H7 (cell line): ENCODE data around the gene PHOSPHO1. TPM values are rescaled to one million over a fixed set of nuclear protein-coding genes. Genes with fewer than 3 reads are reported as not detected.
"Not testable (repeated sequence)": the region's sequence is repeated elsewhere in the genome, so short reads cannot be mapped to it uniquely, and the experiment has no call there.

Experiments
- DNase-seq: peaks from one replicate; pipeline ENCODE4 v3.0.0; 2012
- H3K27me3 ChIP-seq: 2 replicates; pipeline ENCODE4 v1.6.0; 2011; ENCODE audit warnings: mild to moderate bottlenecking, low read length; ENCODE audit not compliant: control insufficient read depth, insufficient read depth
- H3K36me3 ChIP-seq: replicated peaks from 2 replicates; pipeline ENCODE4 v1.5.1; 2011; ENCODE audit warnings: low read length; ENCODE audit not compliant: control insufficient read depth, insufficient read depth
- H3K4me3 ChIP-seq: 2 replicates; pipeline ENCODE4 v1.5.1; 2011; ENCODE audit warnings: low read depth, mild to moderate bottlenecking, control low read depth, low read length, moderate library complexity; ENCODE audit not compliant: insufficient read depth
- total RNA-seq: library from RNA; depleted of rRNA; stranded (reverse); fragments of >200 nt; shearing (Covaris generic); gene quantifications from 2 replicates; pipeline ENCODE4 v1.2.3, GENCODE V29; 2014; rRNA removed

The PHOSPHO1 gene
- total RNA-seq, 1 experiment from 2014 or later = 0.69 TPM

GRCh38 chr17:49180303-49180702, 50.3 kb downstream of the PHOSPHO1 start:
- DNase-seq = peak; percentile 84
- no peaks in the 10 kb centered on the region for H3K27me3 ChIP-seq
- H3K4me3 ChIP-seq = no peak overlapping the region
- no peaks in the 10 kb centered on the region for H3K36me3 ChIP-seq

GRCh38 chr17:49175978-49176377, 54.6 kb downstream of the PHOSPHO1 start:
- not testable (repeated sequence) for DNase-seq, H3K36me3 ChIP-seq, H3K27me3 ChIP-seq, H3K4me3 ChIP-seq

Other genes starting within 250 kb of the PHOSPHO1 start
- gene IGF2BP1, start 233.4 kb downstream of the PHOSPHO1 start, total RNA-seq = 105 and 124 TPM in 2 replicates
- 0.03 TPM in 1 of 2 replicates, not detected in the other for gene B4GALNT2, start 98.0 kb downstream of the PHOSPHO1 start, total RNA-seq
- gene GNGT2, start 20.2 kb downstream of the PHOSPHO1 start, total RNA-seq = 0.30 TPM in 1 of 2 replicates, not detected in the other
- 1.9 and 2.7 TPM in 2 replicates for gene ABI3, start 20.1 kb downstream of the PHOSPHO1 start, total RNA-seq
- 22.9 and 36.5 TPM in 2 replicates for gene ZNF652, start 131.5 kb upstream of the PHOSPHO1 start, total RNA-seq
- gene PHB1, start 184.1 kb upstream of the PHOSPHO1 start, total RNA-seq = 310 and 384 TPM in 2 replicates